Measurements from ENCODE around the gene TRAF2. TPM values are rescaled to one million over a fixed set of nuclear protein-coding genes. Genes with fewer than 3 reads are reported as not detected.

Gene TRAF2
- total and polyA plus RNA-seq, 2 of the 4 experiments (the other 2 are of a cell fraction), result 6.6 to 12.0 TPM

- no peak for TF ChIP-seq CTCF (conservative IDR thresholded peaks at IDR 0.05; ENCODE audit: low read depth, low read length)
- no peak for TF ChIP-seq CEBPB (IDR thresholded peaks at IDR 0.05; ENCODE audit: low read depth, low read length)
Observed at GRCh38 chr9:136861874-136862457, 24.4 kb upstream of the TRAF2 start (continued).

- no peak overlapping the region for H3K4ac ChIP-seq (ENCODE audit: low read depth, low read length)
- dilution Hi-C loops (cut with HindIII; ENCODE audit: low sequenced_read_pairs, unreplicated experiment), result no loop called here
- no peak overlapping the region for H2BK120ac ChIP-seq (ENCODE audit: low read depth, low read length)
- H3K79me1 ChIP-seq (ENCODE audit: low read depth in 1 of 2, low read length in 2 of 2), result peaks cover 16 to 55% of the 10 kb centered on the region in 2 experiments
- intact Hi-C loops (cut with micrococcal nuclease), result no loop called here
- BruUV-seq (replicated peaks), result no TSS peak
- peaks cover 2% of the 10 kb centered on the region; the same call in 1 of the 2 replicates for H3K9me3 ChIP-seq (ENCODE audit: control insufficient read depth, insufficient read depth, low read length)
- no peak overlapping the region for H3K56ac ChIP-seq (ENCODE audit: extremely low read depth, insufficient read depth, low read length)
- no peak overlapping the region for H3K4me3 ChIP-seq (ENCODE audit: insufficient read depth, low read depth, low read length)
- H3K4me2 ChIP-seq (ENCODE audit: low read depth, low read length), result no peak overlapping the region
- ChIA-PET CTCF (no interaction called here), POLR2A (ENCODE audit: unreplicated experiment) (interaction anchor here (0.5 kb wide), 1 partner anchor 22 kb away, joined by 6 read pairs; no protein-coding TSS in a partner anchor)
- no peak overlapping the region for H2AFZ ChIP-seq (replicated peaks; ENCODE audit: low read length, poor library complexity)
- H3K14ac ChIP-seq (replicated peaks; ENCODE audit: low read depth, low read length), result no peak overlapping the region
- no peak overlapping the region for H2BK15ac ChIP-seq (ENCODE audit: low read depth, low read length)
- H3K4me1 ChIP-seq (ENCODE audit: control insufficient read depth, insufficient read depth, low read length), result peaks cover 12% of the 10 kb centered on the region
- H4K8ac ChIP-seq (ENCODE audit: low read depth in 2 of 2, low read length in 2 of 2), result no peak overlapping the region
- no peak overlapping the region for H4K5ac ChIP-seq (ENCODE audit: low read depth, low read length)
- H3K23ac ChIP-seq (ENCODE audit: low read depth, low read length), result no peak overlapping the region
- H4K20me1 ChIP-seq (ENCODE audit: insufficient read depth, low read length), result peaks cover 17% of the 10 kb centered on the region
- H3K36me3 ChIP-seq (ENCODE audit: control insufficient read depth, insufficient read depth, low read length), result peaks cover 38% of the 10 kb centered on the region
- H3K9me1 ChIP-seq (ENCODE audit: insufficient read depth, low read length), result peaks cover 5% of the 10 kb centered on the region
- no peaks in the 10 kb centered on the region for H3K27me3 ChIP-seq (ENCODE audit: control insufficient read depth, insufficient read depth, low read length)
- H2AK9ac ChIP-seq (replicated peaks; ENCODE audit: low read depth, low read length, poor library complexity), result no peak overlapping the region
- H2BK20ac ChIP-seq (ENCODE audit: low read depth, low read length), result no peak overlapping the region
- no peak for ATAC-seq (ENCODE audit: low read depth)
- H2BK5ac ChIP-seq (ENCODE audit: low read depth, low read length, poor library complexity, severe bottlenecking), result no peak overlapping the region
- in situ Hi-C loops (cut with MboI; ENCODE audit: low sequenced_read_pairs), result no loop called here
- H3K18ac ChIP-seq (ENCODE audit: low read depth, low read length), result no peak overlapping the region
- WGBS, 2 experiments (ENCODE audit: extremely low coverage in 2 of 2, insufficient read length in 1 of 2), result 99% methylated on average over 15 of the region's 31 CpGs; no CpG with 5 or more reads in 1 of the 2 experiments
- no peak for DNase-seq
- no peak overlapping the region for H3K9ac ChIP-seq (ENCODE audit: low read depth, low read length)
- no peak overlapping the region for H3K27ac ChIP-seq (ENCODE audit: insufficient read depth, low read length)
- H4K91ac ChIP-seq (ENCODE audit: insufficient read depth, low read depth, low read length), result no peak overlapping the region
- H2AK5ac ChIP-seq (ENCODE audit: low read depth, low read length), result no peak overlapping the region
- TF ChIP-seq CEBPB (IDR thresholded peaks at IDR 0.05; ENCODE audit: low read depth, low read length) (no peak), BHLHE40 (IDR thresholded peaks at IDR 0.05; ENCODE audit: low read depth, low read length) (no peak), RCOR1 (IDR thresholded peaks at IDR 0.05; ENCODE audit: insufficient replicate concordance, low read length) (no peak), RAD21 (IDR thresholded peaks at IDR 0.05; ENCODE audit: low read length) (no peak), MXI1 (IDR thresholded peaks at IDR 0.05; ENCODE audit: borderline replicate concordance, low read depth, low read length) (no peak), FOS (IDR thresholded peaks at IDR 0.05; ENCODE audit: low read depth, low read length) (no peak), SMC3 (IDR thresholded peaks at IDR 0.05; ENCODE audit: low read depth, low read length) (no peak), USF2 (IDR thresholded peaks at IDR 0.05; ENCODE audit: low read depth, low read length) (no peak), POLR2A (IDR thresholded peaks at IDR 0.05; ENCODE audit: low read depth, low read length) (no peak), MAZ (IDR thresholded peaks at IDR 0.05; ENCODE audit: borderline replicate concordance, low read depth, low read length) (no peak), RFX5 (IDR thresholded peaks at IDR 0.05; ENCODE audit: low read depth, low read length) (no peak), CHD1 (IDR thresholded peaks at IDR 0.05; ENCODE audit: low read depth, low read length) (no peak)
Observed at GRCh38 chr9:136862849-136863622, 23.3 kb upstream of the TRAF2 start.
